Measurements from ENCODE around the gene MPPED1.

MPPED1 gene

DNA sequence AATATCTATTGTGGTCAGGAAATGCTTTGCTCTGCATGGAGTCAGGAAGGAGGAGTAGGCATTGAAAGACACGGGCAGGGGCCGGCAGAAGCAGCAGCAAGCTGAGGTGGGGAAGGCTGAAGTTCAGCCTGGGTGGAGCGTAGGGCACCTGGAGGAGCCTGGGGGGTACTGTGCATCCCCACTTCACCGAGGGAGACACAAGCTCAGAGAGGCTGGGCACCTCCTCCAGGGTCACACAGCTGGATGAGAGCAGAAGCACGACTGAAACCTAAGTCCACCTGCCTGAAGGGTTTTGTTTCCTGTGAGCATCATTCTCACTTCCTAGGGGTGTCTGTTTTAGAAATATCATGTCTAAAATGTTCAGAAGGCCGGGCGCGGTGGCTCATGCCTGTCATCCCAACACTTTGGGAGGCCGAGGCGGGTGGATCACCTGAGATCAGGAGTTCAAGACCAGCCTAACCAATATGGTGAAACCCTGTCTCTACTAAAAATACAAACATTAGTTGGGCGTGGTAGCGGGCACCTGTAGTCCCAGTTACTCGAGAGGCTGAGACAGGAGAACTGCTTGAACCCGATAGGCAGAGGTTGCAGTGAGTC lies 138.3 kb downstream of the MPPED1 start:
- ChIA-PET POLR2A (no interaction called here), CTCF (no interaction called here)
- TF ChIP-seq, protein P1, sequence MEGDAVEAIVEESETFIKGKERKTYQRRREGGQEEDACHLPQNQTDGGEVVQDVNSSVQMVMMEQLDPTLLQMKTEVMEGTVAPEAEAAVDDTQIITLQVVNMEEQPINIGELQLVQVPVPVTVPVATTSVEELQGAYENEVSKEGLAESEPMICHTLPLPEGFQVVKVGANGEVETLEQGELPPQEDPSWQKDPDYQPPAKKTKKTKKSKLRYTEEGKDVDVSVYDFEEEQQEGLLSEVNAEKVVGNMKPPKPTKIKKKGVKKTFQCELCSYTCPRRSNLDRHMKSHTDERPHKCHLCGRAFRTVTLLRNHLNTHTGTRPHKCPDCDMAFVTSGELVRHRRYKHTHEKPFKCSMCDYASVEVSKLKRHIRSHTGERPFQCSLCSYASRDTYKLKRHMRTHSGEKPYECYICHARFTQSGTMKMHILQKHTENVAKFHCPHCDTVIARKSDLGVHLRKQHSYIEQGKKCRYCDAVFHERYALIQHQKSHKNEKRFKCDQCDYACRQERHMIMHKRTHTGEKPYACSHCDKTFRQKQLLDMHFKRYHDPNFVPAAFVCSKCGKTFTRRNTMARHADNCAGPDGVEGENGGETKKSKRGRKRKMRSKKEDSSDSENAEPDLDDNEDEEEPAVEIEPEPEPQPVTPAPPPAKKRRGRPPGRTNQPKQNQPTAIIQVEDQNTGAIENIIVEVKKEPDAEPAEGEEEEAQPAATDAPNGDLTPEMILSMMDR (IDR thresholded peaks at IDR 0.05; ENCODE audit: insufficient read depth, low read length, missing control alignments): no peak
- no peak for DNase-seq (ENCODE audit: low read depth, low spot score)
- H3K4me3 ChIP-seq (ENCODE audit: low read depth, low read length): no peak overlapping the region

DNA sequence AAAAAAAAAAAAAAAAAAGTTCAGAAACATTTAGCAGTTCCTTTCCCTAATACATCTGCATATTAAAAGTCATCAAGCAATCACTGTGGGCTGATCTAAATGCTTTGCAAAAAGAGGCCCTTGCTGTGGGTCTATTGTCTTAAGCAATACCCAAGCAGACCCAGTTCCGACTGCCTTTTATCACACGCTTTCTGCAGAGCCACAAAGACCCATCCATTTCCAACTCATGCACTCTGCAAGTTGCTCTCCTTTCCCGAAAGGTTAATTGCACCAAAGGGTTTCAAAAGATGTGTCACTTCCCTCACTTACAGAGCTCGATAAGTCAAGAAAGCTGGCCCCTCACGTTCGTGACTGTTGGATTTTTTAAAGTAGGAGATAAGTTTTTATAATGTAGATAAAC lies 138.9 kb downstream of the MPPED1 start:
- POLR2A ChIA-PET: no interaction called here
- CTCF ChIA-PET: no interaction called here
- H3K4me3 ChIP-seq (ENCODE audit: low read depth, low read length): no peak overlapping the region
- DNase-seq (ENCODE audit: low read depth, low spot score): no peak
- TF ChIP-seq, protein P1 (IDR thresholded peaks at IDR 0.05; ENCODE audit: insufficient read depth, low read length, missing control alignments): no peak

DNA sequence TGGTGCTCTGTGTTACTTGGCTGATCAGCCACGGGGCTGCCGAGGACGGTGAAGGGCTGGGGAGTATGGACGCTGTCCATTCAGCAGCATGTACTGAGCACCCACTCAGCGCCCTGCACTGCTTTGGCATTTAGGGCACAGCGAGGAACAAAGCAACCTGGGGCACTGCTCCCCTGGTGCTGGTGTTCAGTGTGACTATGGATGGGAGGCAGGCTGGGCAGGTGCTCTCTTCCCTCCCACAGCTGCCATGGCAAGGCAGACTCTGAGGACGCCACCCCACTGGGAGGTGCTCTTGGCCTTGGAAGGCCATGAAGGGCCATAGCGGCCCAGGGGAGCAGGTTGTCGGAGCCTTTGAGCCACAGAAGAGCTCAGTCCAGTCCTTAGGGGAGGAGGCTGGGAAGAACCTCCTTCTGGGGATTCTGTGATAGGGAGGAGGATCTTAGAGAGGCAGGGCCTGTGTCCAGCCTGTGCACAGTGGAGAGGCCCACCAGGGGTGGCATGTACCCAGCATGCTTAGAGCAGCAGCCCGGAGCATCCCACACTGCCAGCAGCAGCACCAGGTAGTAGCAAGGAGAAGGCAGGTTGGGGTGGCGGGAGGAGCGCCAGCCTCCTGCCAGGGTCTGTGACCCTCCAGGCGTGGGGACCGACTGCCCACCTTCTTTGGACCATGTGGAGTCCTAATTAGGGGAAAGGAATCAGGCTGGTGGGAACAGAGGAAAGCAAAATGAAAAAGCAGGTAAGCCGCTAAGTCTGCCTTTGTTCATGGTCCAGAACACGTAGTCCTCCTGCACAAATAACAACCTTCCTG lies 141.8 kb downstream of the MPPED1 start:
- TF ChIP-seq, protein P1 (IDR thresholded peaks at IDR 0.05; ENCODE audit: insufficient read depth, low read length, missing control alignments): no peak
- no peak for DNase-seq (ENCODE audit: low read depth, low spot score)
- POLR2A ChIA-PET: no interaction called here
- CTCF ChIA-PET: interaction anchor here (1.2 kb wide), 1 partner anchor 13 kb away, joined by 3 read pairs; no protein-coding TSS in a partner anchor
- H3K4me3 ChIP-seq (ENCODE audit: low read depth, low read length): no peak overlapping the region

DNA sequence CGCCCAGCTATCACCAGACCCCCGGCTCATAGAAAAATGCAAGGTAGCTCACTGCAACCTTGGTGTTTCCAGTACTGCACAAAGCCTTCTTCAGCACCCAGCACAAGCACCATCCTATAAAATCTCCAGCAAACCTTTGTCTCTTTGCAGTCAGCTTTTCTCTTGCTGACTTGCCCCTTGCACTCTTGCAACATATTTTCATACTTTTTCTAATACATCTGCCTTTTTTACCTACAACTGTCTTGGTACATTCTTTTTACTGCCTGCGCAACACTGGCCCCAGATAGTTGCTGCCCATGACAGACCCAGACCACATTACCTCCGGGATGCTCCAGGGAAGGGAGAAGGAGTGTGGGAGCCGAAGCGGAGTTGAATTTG lies 142.4 kb downstream of the MPPED1 start:
- CTCF ChIA-PET: interaction anchor here (1.2 kb wide), 1 partner anchor 13 kb away, joined by 3 read pairs; no protein-coding TSS in a partner anchor
- no peak overlapping the region for H3K4me3 ChIP-seq (ENCODE audit: low read depth, low read length)
- DNase-seq (ENCODE audit: low read depth, low spot score): no peak
- TF ChIP-seq, protein P1 (IDR thresholded peaks at IDR 0.05; ENCODE audit: insufficient read depth, low read length, missing control alignments): no peak
- POLR2A ChIA-PET: no interaction called here

DNA sequence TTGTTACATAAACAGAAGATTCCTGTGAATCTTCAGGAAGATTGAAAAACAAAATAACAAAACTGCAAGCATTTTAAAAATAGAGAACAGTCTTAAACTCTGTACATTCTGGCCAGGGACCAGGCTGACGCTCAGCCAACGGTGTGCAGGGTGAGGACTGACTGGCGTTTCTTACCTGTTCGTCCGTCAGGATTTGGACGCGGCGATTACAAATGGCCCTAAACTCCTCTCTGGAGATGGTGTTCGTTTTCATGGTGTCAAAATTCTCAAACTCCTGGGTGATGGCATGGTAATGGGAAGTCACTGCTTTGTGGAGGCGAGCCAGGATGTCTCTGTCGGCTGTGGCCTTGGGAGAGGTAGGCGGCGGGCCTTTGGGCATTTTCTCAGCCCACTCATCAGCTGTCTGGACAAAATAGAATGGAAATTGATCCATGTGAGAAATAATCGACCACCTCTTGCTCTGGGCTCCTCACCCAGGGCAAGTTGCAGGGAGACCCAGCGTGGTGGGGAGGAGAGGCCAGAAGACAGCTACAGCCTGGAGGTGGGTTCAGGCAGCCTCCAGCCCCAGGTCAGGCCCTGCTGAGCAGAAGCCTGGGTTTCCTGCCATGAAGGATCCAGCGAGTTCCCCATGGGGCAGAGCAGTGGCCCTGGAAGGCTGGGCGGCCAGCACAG lies 143.0 kb downstream of the MPPED1 start:
- ChIA-PET POLR2A (no interaction called here), CTCF (interaction anchor here (1.2 kb wide), 1 partner anchor 12 kb away, joined by 3 read pairs; no protein-coding TSS in a partner anchor)
- no peak overlapping the region for H3K4me3 ChIP-seq (ENCODE audit: low read depth, low read length)
- TF ChIP-seq, protein P1 (IDR thresholded peaks at IDR 0.05; ENCODE audit: insufficient read depth, low read length, missing control alignments): no peak
- no peak for DNase-seq (ENCODE audit: low read depth, low spot score)
